Peyer's patch (tissue), 4 donors: ENCODE results near the gene NLGN4X.

Experiments
- POLR2A ChIP-seq, 2 donors: fragments of 450-650 bp; IDR thresholded peaks; one replicate each; pipeline ENCODE4 v1.5.1; 2017; ENCODE audit warnings: antibody characterized with exemption in 2 of 2, mild to moderate bottlenecking in 2 of 2, moderate library complexity in 2 of 2
- TF ChIP-seq, protein P1 (sequence below), 6 experiments: fragments of 450-650 bp in 4 of 6; fragments of 200-600 bp in 2 of 6; sonication (generic) in 1 of 6; IDR thresholded peaks; one replicate each; pipeline ENCODE4 v1.5.1; 2017 to 2019; ENCODE audit warnings: antibody characterized with exemption in 6 of 6, mild to moderate bottlenecking in 3 of 6, moderate library complexity in 1 of 6

DNA sequence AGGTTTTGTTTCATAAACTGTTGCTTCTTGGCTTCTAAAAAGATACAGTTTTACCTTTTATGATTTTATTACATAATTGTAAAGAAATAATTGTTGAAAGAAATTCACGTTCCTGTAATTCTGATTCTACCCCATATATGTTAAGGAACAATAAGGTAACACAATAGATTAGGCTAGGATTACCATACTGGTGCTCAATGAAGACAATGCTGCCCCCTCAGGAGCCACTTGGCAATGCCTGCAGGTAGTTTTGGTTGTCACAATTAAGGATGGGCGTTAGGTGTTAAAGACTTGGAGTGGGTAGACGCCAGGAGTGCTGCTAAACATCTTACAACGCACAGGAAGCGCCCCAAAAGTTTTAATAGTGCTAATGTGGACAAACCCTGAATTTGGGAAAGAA, 133.2 kb downstream of the NLGN4X start:
- TF ChIP-seq, protein P1, sequence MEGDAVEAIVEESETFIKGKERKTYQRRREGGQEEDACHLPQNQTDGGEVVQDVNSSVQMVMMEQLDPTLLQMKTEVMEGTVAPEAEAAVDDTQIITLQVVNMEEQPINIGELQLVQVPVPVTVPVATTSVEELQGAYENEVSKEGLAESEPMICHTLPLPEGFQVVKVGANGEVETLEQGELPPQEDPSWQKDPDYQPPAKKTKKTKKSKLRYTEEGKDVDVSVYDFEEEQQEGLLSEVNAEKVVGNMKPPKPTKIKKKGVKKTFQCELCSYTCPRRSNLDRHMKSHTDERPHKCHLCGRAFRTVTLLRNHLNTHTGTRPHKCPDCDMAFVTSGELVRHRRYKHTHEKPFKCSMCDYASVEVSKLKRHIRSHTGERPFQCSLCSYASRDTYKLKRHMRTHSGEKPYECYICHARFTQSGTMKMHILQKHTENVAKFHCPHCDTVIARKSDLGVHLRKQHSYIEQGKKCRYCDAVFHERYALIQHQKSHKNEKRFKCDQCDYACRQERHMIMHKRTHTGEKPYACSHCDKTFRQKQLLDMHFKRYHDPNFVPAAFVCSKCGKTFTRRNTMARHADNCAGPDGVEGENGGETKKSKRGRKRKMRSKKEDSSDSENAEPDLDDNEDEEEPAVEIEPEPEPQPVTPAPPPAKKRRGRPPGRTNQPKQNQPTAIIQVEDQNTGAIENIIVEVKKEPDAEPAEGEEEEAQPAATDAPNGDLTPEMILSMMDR (IDR thresholded peaks at IDR 0.05) = no peak
- TF ChIP-seq POLR2A (IDR thresholded peaks at IDR 0.05) = no peak
